NT2/D1 (cell line): ENCODE measurements around the gene KRT35.

Experiments
- YY1 ChIP-seq: IDR thresholded peaks from 2 replicates; pipeline ENCODE4 v1.6.1; 2011; ENCODE audit not compliant: insufficient read length, insufficient read depth
- ZNF274 ChIP-seq: IDR thresholded peaks from 2 replicates; pipeline ENCODE4 v1.6.1; 2011; ENCODE audit warnings: mild to moderate bottlenecking, low read depth, low read length

DNA sequence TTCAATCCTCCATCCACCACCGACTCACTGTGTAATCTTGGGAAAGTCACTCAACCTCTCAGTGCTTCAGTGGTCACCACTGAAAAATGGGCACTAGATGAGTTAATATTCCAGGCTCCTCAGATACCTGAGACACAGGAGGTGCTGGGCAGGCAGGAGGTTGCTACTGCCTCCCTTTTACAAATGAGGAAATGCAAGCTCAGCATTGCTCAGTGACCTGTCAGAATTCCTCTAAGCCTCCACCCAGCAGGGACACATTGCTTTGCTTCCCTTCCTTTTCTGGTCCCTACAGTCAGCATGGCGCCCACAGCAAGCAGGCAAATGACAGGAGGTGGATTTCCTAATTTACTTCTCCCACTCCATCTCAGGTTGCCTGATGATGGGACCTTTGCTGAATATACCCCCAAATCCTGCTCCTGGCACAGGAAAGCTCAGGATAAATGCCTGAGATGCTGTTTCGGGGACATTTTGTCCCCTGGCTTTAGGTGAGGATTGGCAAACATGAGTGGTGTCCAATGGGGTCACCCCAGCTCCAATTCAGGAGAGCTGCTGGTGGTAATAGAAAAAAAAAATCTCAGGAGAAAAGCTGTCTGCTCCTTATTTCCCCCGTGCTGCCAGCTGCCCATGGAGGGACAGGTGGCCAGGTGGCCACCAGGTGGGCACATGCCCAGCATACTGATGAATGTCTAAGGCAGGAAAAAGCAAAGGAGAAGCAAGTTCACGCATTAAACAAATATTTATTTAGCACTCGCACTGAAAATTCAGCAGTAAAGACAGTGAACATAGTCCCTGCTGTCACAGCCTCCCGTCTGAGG lies 29.5 kb upstream of the KRT35 start:
- no peak for TF ChIP-seq ZNF274
- TF ChIP-seq YY1, result no peak
